Measurements from ENCODE around the gene KIF5A.
"Not testable (repeated sequence)": the region's sequence is repeated elsewhere in the genome, so short reads cannot be mapped to it uniquely, and the experiment has no call there.

KIF5A gene

DNA sequence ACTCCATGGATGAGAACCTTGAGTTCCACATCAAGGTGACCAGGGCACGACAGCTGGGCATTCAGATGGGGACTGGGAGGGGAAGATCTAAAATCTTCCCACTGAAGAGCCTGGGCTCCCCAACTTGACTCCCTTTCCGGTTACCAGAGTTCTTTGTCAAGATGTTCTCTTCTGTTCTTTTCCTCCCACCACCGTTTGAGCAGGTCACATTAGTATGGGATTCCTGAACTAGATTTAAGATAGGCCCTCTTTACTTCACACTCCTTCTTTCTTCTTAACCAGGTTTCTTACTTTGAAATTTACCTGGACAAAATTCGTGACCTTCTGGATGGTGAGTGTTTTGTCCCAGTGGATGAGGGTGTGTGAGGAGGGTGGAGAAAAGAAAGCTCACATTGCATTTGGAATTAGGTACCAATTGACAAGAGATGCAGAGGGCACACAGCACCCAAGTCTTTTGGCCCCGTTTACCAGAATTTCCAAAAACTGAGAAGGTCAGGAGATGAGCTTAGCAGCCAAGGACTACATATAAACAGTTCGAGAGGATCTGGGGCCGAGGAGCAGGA is 14.4 kb downstream of the KIF5A start:
- Histone ChIP-seq H3K4me2 (ENCODE audit: low read depth, low read length, poor library complexity, severe bottlenecking) (no peak overlapping the region), H3K27me3 (ENCODE audit: insufficient read depth, low read length, poor library complexity, severe bottlenecking) (no peaks in the 10 kb centered on the region), H3K36me3 (ENCODE audit: insufficient read depth, low read length) (no peaks in the 10 kb centered on the region), H3K79me2 (ENCODE audit: insufficient read depth, low read length) (no peaks in the 10 kb centered on the region), H3K4me1 (ENCODE audit: insufficient read depth, low read length, poor library complexity, severe bottlenecking) (no peaks in the 10 kb centered on the region), H3K9me3 (ENCODE audit: insufficient read depth, low read depth, low read length) (no peaks in the 10 kb centered on the region), H3K9ac (ENCODE audit: low read depth, low read length, poor library complexity, severe bottlenecking) (no peak overlapping the region), H4K20me1 (ENCODE audit: insufficient read depth, low read length, poor library complexity, severe bottlenecking) (no peaks in the 10 kb centered on the region), H3K4me3 (ENCODE audit: low read length, poor library complexity, severe bottlenecking) (no peak overlapping the region), H3F3A (ENCODE audit: low read depth) (no peaks in the 10 kb centered on the region), H2AFZ (ENCODE audit: low read length) (no peak overlapping the region), H3K9me2 (replicated peaks; ENCODE audit: low read depth, low read length) (no peaks in the 10 kb centered on the region)
- TF ChIP-seq, protein P1, sequence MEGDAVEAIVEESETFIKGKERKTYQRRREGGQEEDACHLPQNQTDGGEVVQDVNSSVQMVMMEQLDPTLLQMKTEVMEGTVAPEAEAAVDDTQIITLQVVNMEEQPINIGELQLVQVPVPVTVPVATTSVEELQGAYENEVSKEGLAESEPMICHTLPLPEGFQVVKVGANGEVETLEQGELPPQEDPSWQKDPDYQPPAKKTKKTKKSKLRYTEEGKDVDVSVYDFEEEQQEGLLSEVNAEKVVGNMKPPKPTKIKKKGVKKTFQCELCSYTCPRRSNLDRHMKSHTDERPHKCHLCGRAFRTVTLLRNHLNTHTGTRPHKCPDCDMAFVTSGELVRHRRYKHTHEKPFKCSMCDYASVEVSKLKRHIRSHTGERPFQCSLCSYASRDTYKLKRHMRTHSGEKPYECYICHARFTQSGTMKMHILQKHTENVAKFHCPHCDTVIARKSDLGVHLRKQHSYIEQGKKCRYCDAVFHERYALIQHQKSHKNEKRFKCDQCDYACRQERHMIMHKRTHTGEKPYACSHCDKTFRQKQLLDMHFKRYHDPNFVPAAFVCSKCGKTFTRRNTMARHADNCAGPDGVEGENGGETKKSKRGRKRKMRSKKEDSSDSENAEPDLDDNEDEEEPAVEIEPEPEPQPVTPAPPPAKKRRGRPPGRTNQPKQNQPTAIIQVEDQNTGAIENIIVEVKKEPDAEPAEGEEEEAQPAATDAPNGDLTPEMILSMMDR (conservative IDR thresholded peaks at IDR 0.05; ENCODE audit: low read length): no peak
- no peak for TF ChIP-seq EZH2phosphoT487 (IDR thresholded peaks at IDR 0.05; ENCODE audit: borderline replicate concordance)

GRCh38 chr12:57568838-57569237 is 19.0 kb downstream of the KIF5A start:
- no peaks in the 10 kb centered on the region for H3K79me2 ChIP-seq (ENCODE audit: insufficient read depth, low read length)
- H3K9me3 ChIP-seq (ENCODE audit: insufficient read depth, low read depth, low read length): no peaks in the 10 kb centered on the region
- no peak overlapping the region for H3K4me2 ChIP-seq (ENCODE audit: low read depth, low read length, poor library complexity, severe bottlenecking)
- TF ChIP-seq, protein P1 (conservative IDR thresholded peaks at IDR 0.05; ENCODE audit: low read length): no peak
- no peak for TF ChIP-seq EZH2phosphoT487 (IDR thresholded peaks at IDR 0.05; ENCODE audit: borderline replicate concordance)
- no peaks in the 10 kb centered on the region for H3K9me2 ChIP-seq (replicated peaks; ENCODE audit: low read depth, low read length)
- no peaks in the 10 kb centered on the region for H3K36me3 ChIP-seq (ENCODE audit: insufficient read depth, low read length)
- no peaks in the 10 kb centered on the region for H3K27me3 ChIP-seq (ENCODE audit: insufficient read depth, low read length, poor library complexity, severe bottlenecking)
- no peaks in the 10 kb centered on the region for H3F3A ChIP-seq (ENCODE audit: low read depth)
- no peaks in the 10 kb centered on the region for H4K20me1 ChIP-seq (ENCODE audit: insufficient read depth, low read length, poor library complexity, severe bottlenecking)
- H3K4me1 ChIP-seq (ENCODE audit: insufficient read depth, low read length, poor library complexity, severe bottlenecking): no peaks in the 10 kb centered on the region
- H3K9ac ChIP-seq (ENCODE audit: low read depth, low read length, poor library complexity, severe bottlenecking): no peak overlapping the region
- no peak overlapping the region for H3K4me3 ChIP-seq (ENCODE audit: low read length, poor library complexity, severe bottlenecking)
- H2AFZ ChIP-seq (ENCODE audit: low read length): no peak overlapping the region

GRCh38 chr12:57569858-57570257 is 20.0 kb downstream of the KIF5A start:
- no peaks in the 10 kb centered on the region for H3K4me1 ChIP-seq (ENCODE audit: insufficient read depth, low read length, poor library complexity, severe bottlenecking)
- H3K9me2 ChIP-seq (replicated peaks; ENCODE audit: low read depth, low read length): no peaks in the 10 kb centered on the region
- H3K36me3 ChIP-seq (ENCODE audit: insufficient read depth, low read length): no peaks in the 10 kb centered on the region
- no peaks in the 10 kb centered on the region for H3K9me3 ChIP-seq (ENCODE audit: insufficient read depth, low read depth, low read length)
- H3K27me3 ChIP-seq (ENCODE audit: insufficient read depth, low read length, poor library complexity, severe bottlenecking): no peaks in the 10 kb centered on the region
- H2AFZ ChIP-seq (ENCODE audit: low read length): no peak overlapping the region
- no peaks in the 10 kb centered on the region for H4K20me1 ChIP-seq (ENCODE audit: insufficient read depth, low read length, poor library complexity, severe bottlenecking)
- H3K9ac ChIP-seq (ENCODE audit: low read depth, low read length, poor library complexity, severe bottlenecking): no peak overlapping the region
- no peaks in the 10 kb centered on the region for H3F3A ChIP-seq (ENCODE audit: low read depth)
- H3K79me2 ChIP-seq (ENCODE audit: insufficient read depth, low read length): no peaks in the 10 kb centered on the region
- no peak overlapping the region for H3K4me3 ChIP-seq (ENCODE audit: low read length, poor library complexity, severe bottlenecking)
- no peak overlapping the region for H3K4me2 ChIP-seq (ENCODE audit: low read depth, low read length, poor library complexity, severe bottlenecking)
- TF ChIP-seq, protein P1 (conservative IDR thresholded peaks at IDR 0.05; ENCODE audit: low read length): no peak
- TF ChIP-seq EZH2phosphoT487 (IDR thresholded peaks at IDR 0.05; ENCODE audit: borderline replicate concordance): no peak

DNA sequence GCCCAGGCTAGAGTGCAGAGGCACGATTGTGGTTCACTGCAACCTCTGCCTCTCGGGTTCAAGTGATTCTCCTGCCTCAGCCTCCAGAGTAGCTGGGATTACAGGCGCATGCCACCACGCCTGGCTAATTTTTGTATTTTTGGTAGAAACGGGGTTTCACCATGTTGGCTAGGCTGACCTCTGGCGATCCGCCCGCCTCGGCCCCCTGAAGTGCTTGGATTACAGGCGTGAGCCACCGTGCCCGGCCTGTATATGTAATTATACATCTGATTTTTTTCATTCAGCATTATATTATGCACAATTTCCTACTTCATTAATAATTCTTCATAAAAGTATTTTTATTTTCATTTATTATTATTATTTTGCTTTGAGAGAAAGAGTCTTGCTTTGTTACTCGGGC is 20.6 kb downstream of the KIF5A start:
- H3K9me3 ChIP-seq (ENCODE audit: insufficient read depth, low read depth, low read length); H3K9ac ChIP-seq (ENCODE audit: low read depth, low read length, poor library complexity, severe bottlenecking); H2AFZ ChIP-seq (ENCODE audit: low read length); H3K27me3 ChIP-seq (ENCODE audit: insufficient read depth, low read length, poor library complexity, severe bottlenecking); H3K4me3 ChIP-seq (ENCODE audit: low read length, poor library complexity, severe bottlenecking); H4K20me1 ChIP-seq (ENCODE audit: insufficient read depth, low read length, poor library complexity, severe bottlenecking); H3K79me2 ChIP-seq (ENCODE audit: insufficient read depth, low read length); H3F3A ChIP-seq (ENCODE audit: low read depth); H3K9me2 ChIP-seq (replicated peaks; ENCODE audit: low read depth, low read length); H3K4me2 ChIP-seq (ENCODE audit: low read depth, low read length, poor library complexity, severe bottlenecking); H3K4me1 ChIP-seq (ENCODE audit: insufficient read depth, low read length, poor library complexity, severe bottlenecking); H3K36me3 ChIP-seq (ENCODE audit: insufficient read depth, low read length): not testable (repeated sequence)

Measured in Loucy (cell line).